ENCODE results near the gene PSMD13.

The PSMD13 gene

GRCh38 chr11:203056-203944 lies 33.5 kb upstream of the PSMD13 start:
- no peak for DNase-seq

- no peak for DNase-seq
These were observed 32.7 kb upstream of the PSMD13 start for GRCh38 chr11:203945-204586.

GRCh38 chr11:204587-205109 lies 32.1 kb upstream of the PSMD13 start:
- DNase-seq, result no peak

GRCh38 chr11:205221-206001 lies 31.4 kb upstream of the PSMD13 start:
- no peak for DNase-seq

GRCh38 chr11:206002-206384 lies 30.8 kb upstream of the PSMD13 start:
- no peak for DNase-seq

- no peak for DNase-seq
These were observed 30.1 kb upstream of the PSMD13 start for GRCh38 chr11:206526-207207.

GRCh38 chr11:207208-207862 lies 29.4 kb upstream of the PSMD13 start, which contains the start of the genes BET1L and RIC8A:
Gene BET1L (minus strand): TSS chr11:207399. CDS start chr11:207321, 78 bp downstream.
Gene RIC8A (plus strand): TSS chr11:207708. CDS start chr11:208855, 1,147 bp downstream.
- DNase-seq, result peak; percentile 94

GRCh38 chr11:207863-208180 lies 29.0 kb upstream of the PSMD13 start:
- no peak for DNase-seq

- peak; percentile 82 for DNase-seq
These were observed 28.4 kb upstream of the PSMD13 start for GRCh38 chr11:208181-208916.

GRCh38 chr11:208917-209260 lies 27.9 kb upstream of the PSMD13 start:
- DNase-seq, result no peak

- no peak for DNase-seq
These were observed 27.3 kb upstream of the PSMD13 start for GRCh38 chr11:209275-210121.

GRCh38 chr11:210122-210802 lies 26.5 kb upstream of the PSMD13 start:
- DNase-seq, result no peak

GRCh38 chr11:210803-211180 lies 26.0 kb upstream of the PSMD13 start:
- DNase-seq, result no peak

- DNase-seq, result no peak
These were observed 25.5 kb upstream of the PSMD13 start for GRCh38 chr11:211295-211694.

GRCh38 chr11:211741-212140 lies 25.0 kb upstream of the PSMD13 start:
- DNase-seq, result no peak

GRCh38 chr11:212150-213100 lies 24.4 kb upstream of the PSMD13 start:
- DNase-seq, result no peak

GRCh38 chr11:213111-213510 lies 23.7 kb upstream of the PSMD13 start:
- DNase-seq, result no peak

GRCh38 chr11:214083-214482 lies 22.7 kb upstream of the PSMD13 start:
- no peak for DNase-seq
